Memory B cell (primary cell): Measurements from ENCODE around the gene GPC6.

Experiments used
- ATAC-seq: fragments of 150-1000 bp; cut with Tn5 transposase; 2 replicates; pipeline ENCODE4 v1.10.0; 2021; ENCODE audit warnings: low read depth, mild to moderate bottlenecking, moderate library complexity
- DNase-seq, 2 donors: peaks; one replicate each; pipeline ENCODE4 v3.0.0; 2022; ENCODE audit warnings: low spot score in 2 of 2
- H3K27ac Mint-ChIP-seq: one replicate; pipeline ENCODE4 v1.8.0; 2022; ENCODE audit warnings: mild to moderate bottlenecking, moderate library complexity, mixed read lengths
- H3K27me3 Mint-ChIP-seq: one replicate; pipeline ENCODE4 v1.8.0; 2022; ENCODE audit warnings: mixed read lengths
- H3K36me3 Mint-ChIP-seq: one replicate; pipeline ENCODE4 v1.8.0; 2022; ENCODE audit warnings: mild to moderate bottlenecking, mixed read lengths
- H3K4me1 Mint-ChIP-seq: one replicate; pipeline ENCODE4 v1.8.0; 2022; ENCODE audit warnings: mixed read lengths
- H3K4me3 Mint-ChIP-seq: one replicate; pipeline ENCODE4 v1.8.0; 2022; ENCODE audit warnings: mild to moderate bottlenecking, moderate library complexity, mixed read lengths
- H3K9me3 Mint-ChIP-seq: one replicate; pipeline ENCODE4 v1.8.0; 2022; ENCODE audit warnings: mixed read lengths

The GPC6 gene

GRCh38 chr13:94309997-94310855 lies 1083.6 kb downstream of the GPC6 start:
- no peak overlapping the region for H3K27ac Mint-ChIP-seq
- no peaks in the 10 kb centered on the region for H3K4me1 Mint-ChIP-seq
- no peaks in the 10 kb centered on the region for H3K27me3 Mint-ChIP-seq
- DNase-seq (no peak), ATAC-seq (no peak)
- H3K9me3 Mint-ChIP-seq, result no peaks in the 10 kb centered on the region
- no peaks in the 10 kb centered on the region for H3K36me3 Mint-ChIP-seq
- no peak overlapping the region for H3K4me3 Mint-ChIP-seq

DNA sequence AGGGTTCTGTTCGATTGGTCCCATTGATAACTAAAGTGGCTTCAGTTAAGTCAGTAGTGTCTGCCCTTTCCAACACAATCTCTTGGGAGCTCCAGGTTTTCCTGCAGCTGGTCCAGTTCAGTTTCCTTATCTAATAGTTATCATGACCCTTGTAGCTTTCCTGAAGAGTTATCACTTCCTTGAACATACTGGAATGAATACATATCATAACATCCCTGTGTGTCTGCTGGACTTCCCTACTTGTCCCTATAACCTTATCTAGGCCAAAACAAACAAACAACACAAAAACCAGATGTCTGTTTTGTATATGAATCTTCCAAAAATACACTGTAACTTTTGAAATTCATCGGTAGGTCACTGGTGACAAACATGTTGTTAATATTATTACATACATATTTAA lies 1085.3 kb downstream of the GPC6 start:
- no peak for DNase-seq
- Mint-ChIP-seq H3K9me3 (no peaks in the 10 kb centered on the region), H3K4me1 (no peaks in the 10 kb centered on the region), H3K36me3 (no peaks in the 10 kb centered on the region), H3K4me3 (no peak overlapping the region), H3K27ac (no peak overlapping the region), H3K27me3 (no peaks in the 10 kb centered on the region)
- no peak for ATAC-seq

DNA sequence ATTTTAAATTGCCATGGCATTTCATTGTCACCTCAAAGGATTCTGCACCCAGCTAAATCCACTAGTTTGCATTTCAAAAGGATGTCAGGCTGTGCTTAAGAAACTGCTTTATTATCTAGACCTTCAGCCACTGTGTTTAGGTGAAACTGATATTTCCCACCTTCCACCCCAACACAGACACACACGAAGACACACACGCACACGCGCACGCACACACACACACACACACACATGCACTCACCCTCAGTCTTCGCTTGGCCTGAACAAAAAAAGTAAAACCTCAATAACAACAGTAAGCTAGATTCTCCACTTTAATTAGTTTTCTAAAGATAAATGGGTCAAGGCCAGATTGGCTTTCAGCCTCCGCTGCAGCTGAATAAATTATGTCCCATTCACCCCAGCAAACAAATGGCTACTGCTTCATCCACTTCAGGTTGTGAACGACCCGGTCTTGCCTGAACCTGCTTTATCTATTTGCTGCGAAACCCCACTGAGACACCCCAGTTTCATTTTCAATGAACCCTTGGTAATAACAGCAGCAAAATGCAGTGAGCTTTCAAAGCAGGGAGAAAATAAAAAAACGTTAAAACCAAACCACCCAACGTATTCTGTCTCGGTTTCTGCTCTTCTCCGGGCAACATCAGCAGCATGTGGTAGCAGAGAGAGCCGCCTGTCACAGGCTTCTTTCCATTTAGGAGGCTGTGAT lies 1086.1 kb downstream of the GPC6 start:
- DNase-seq, result no peak
- Mint-ChIP-seq H3K36me3 (no peaks in the 10 kb centered on the region), H3K27ac (no peak overlapping the region), H3K4me3 (peak overlapping the region; percentile 19), H3K27me3 (no peaks in the 10 kb centered on the region), H3K9me3 (no peaks in the 10 kb centered on the region), H3K4me1 (no peaks in the 10 kb centered on the region)
- no peak for ATAC-seq

GRCh38 chr13:94313321-94313910 lies 1086.8 kb downstream of the GPC6 start:
- Mint-ChIP-seq H3K4me3 (no peak overlapping the region), H3K4me1 (no peaks in the 10 kb centered on the region), H3K27me3 (no peaks in the 10 kb centered on the region), H3K27ac (no peak overlapping the region), H3K9me3 (no peaks in the 10 kb centered on the region), H3K36me3 (no peaks in the 10 kb centered on the region)
- DNase-seq (no peak), ATAC-seq (no peak)

DNA sequence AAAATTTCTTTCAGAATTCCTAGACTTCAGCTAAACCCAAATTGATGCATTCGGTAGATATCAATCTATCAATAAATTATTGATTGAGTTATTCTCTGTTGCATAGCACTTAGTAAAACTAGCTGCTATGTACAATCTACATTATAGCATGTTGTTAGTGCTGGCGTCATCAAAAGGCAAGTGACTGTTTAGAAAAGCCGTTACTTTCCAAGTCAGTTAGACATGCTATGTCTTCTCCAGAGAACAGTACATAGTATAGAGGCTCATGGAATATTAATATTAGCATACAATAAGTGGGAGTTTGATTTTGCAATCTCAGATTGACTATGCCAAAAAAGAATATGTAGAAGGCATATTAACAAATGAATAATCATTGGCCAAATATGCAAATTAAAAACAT lies 1087.3 kb downstream of the GPC6 start:
- no peak overlapping the region for H3K27ac Mint-ChIP-seq
- DNase-seq (no peak), ATAC-seq (no peak)
- H3K4me3 Mint-ChIP-seq, result no peak overlapping the region
- H3K4me1 Mint-ChIP-seq, result no peaks in the 10 kb centered on the region
- no peaks in the 10 kb centered on the region for H3K27me3 Mint-ChIP-seq
- H3K36me3 Mint-ChIP-seq, result no peaks in the 10 kb centered on the region
- no peaks in the 10 kb centered on the region for H3K9me3 Mint-ChIP-seq

DNA sequence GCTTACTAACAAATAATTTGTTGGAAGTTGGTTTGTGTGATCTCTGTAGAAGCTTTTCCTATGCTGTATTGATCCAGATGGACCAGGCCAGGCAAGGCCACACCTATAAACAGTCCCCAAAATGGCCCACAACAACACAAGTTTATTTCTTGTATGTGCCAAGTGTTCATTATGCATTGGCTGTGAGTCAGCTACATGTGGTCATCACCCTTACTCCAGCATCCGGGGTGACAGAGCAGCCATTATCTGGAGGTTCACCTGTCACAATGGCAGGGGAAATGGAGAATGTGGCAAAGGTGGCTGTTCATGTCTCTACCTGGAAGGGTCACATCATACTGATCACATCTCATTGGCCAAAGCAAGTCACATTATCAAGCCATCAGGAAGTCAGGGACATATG lies 1088.6 kb downstream of the GPC6 start:
- Mint-ChIP-seq H3K4me1 (no peaks in the 10 kb centered on the region), H3K27ac (no peak overlapping the region), H3K9me3 (no peaks in the 10 kb centered on the region), H3K36me3 (no peaks in the 10 kb centered on the region), H3K4me3 (no peak overlapping the region), H3K27me3 (no peaks in the 10 kb centered on the region)
- ATAC-seq, result no peak
- no peak for DNase-seq

DNA sequence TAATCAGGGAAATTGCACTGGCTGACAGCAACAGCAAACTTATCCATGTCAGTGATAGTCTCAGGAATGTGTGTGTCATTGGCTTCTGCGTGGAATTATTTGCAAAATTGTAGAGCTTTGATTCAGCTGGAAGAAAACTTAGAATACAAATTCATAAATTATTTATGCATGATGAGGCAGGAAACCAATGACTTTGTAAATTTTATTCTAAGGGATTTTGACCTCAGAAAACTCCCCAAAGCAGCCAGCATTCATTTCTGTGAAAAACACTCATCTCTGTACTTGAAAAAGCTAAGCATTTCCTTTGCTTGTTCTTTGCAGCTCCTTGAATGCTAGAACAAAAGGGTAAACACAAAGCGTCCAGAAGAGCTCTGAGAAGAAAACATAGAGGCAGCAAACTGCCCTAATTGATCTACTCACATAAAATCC lies 1090.5 kb downstream of the GPC6 start:
- no peaks in the 10 kb centered on the region for H3K27me3 Mint-ChIP-seq
- H3K36me3 Mint-ChIP-seq, result no peaks in the 10 kb centered on the region
- H3K4me3 Mint-ChIP-seq, result peak overlapping the region; percentile 25
- H3K4me1 Mint-ChIP-seq, result no peaks in the 10 kb centered on the region
- no peak overlapping the region for H3K27ac Mint-ChIP-seq
- DNase-seq (no peak), ATAC-seq (no peak)
- peaks cover 1% of the 10 kb centered on the region for H3K9me3 Mint-ChIP-seq

DNA sequence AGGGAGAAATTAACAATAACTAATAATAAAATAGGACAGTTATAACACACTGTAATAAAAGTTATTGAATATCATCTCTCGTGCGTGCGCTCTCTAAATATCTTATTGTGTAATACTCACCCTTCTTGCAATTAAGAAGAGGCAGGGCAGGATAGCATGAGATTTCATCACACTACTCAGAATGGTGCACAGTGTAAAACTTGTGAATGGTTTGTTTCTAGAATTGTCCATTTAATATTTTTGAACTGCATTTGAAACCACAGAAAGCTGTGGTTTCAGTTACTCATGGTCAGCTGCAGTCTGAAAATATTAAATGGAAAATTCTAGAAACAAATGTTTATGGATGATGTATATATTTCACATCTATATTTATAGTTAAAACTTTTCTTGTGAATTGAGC lies 1091.8 kb downstream of the GPC6 start:
- no peak overlapping the region for H3K27ac Mint-ChIP-seq
- H3K9me3 Mint-ChIP-seq, result peaks cover 1% of the 10 kb centered on the region
- DNase-seq (no peak), ATAC-seq (no peak)
- H3K4me1 Mint-ChIP-seq, result no peaks in the 10 kb centered on the region
- no peaks in the 10 kb centered on the region for H3K27me3 Mint-ChIP-seq
- no peaks in the 10 kb centered on the region for H3K36me3 Mint-ChIP-seq
- no peak overlapping the region for H3K4me3 Mint-ChIP-seq

DNA sequence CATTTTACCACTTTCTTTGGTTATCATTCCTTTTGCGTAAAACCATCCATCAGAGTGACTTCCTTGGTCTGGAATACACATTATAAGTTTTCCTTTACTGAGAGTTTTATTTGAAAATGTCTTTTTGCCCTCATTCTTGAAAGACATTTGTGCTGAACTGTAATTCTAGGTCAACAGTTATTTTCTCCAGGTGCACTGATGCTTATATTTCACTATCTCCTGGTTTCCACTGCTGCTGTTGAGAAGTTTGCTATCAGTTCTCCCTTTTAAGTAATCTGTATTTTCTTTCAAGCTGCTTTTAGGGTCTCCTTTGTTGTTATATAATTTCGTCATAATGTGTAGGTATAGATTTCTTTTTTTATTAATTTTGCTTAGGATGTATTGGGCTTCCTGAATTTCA lies 1092.9 kb downstream of the GPC6 start:
- Mint-ChIP-seq H3K27ac (no peak overlapping the region), H3K4me1 (peaks cover 4% of the 10 kb centered on the region), H3K4me3 (no peak overlapping the region), H3K27me3 (no peaks in the 10 kb centered on the region), H3K36me3 (no peaks in the 10 kb centered on the region), H3K9me3 (peaks cover 1% of the 10 kb centered on the region)
- DNase-seq (no peak), ATAC-seq (no peak)

DNA sequence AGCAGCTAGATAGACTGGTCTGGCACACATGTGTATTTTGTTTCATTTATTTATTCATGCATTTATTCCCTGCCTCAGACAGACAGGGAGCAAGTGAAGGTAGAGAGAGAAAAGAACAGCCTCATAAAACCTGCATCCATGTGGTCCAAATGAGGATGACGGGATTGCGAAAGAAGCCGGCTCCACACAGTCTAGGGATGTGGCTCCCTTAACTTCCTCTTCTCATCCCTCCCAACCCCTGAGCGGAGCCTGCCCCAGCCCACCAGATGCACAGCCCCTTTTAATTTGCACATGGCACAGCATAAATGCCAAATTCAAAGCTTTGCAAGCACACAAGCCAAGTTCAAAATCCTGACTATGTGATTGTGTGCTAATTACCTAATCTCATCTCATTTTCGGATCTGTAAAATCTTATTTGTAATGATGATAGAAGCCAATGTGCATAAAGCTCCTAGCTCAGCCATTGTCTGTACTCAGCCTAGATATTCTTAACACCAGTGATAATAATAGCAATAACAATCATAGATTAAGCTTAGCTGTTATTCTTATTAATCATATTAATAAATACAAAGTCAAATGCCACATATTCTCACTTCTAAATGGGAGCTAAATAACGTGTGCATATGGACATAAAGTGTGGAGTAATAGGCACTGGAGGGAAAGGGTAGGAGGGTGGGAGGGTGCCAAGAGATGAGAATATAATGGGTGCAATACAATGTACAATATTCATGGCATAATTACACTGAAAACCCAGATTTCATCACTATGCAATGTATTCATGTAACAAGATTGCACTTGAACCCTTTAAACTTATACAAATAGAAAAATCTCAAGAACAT lies 1096.5 kb downstream of the GPC6 start:
- Mint-ChIP-seq H3K9me3 (peaks cover 1% of the 10 kb centered on the region), H3K27me3 (no peaks in the 10 kb centered on the region), H3K36me3 (no peaks in the 10 kb centered on the region), H3K4me1 (peaks cover 7% of the 10 kb centered on the region), H3K4me3 (no peak overlapping the region), H3K27ac (no peak overlapping the region)
- no peak for ATAC-seq
- no peak for DNase-seq

DNA sequence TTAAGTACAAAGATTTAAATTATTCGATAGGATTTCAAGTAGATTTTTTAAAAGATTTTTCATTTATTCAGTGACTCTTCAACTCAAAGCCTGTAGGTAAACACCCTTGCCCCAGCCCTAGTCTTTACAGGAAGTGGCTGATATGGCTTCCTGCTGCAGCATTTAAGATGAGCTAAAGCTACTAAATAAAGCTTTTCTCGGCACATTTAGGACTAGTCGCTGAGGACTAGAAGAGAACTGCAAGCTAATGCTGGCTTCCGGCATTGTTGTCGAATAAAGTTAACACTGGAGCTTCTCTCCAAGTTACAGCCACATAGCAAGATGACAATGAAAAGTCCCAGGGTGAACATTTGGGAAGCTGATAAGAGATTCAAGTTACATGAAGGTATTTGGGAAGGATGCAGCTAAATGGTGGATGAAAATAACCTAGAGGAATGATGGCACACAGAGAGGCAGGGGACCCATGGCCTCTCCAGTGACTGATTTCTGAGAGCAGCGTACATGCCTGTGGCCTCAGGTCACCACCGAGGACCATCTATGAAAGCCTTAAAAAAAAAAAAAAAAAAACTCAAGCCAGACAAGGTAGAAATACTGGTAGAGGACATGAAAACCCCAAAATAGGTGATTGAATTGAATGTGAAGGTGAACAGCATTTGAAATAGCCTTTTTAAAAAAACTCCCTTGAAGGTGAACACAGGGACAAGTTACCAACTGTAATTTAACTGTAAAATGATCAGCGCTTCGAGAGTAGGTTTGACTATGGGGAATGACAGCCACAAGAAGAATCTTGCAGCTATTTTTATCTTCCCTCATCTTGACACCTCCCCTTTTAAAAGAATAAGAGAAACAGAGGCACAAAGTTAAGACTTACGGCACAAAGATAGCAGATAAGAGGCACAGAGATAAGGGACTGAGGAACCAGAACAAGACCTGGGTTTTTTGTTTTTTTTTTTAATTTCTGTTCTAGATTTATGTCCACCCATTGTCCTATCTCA lies 1097.5 kb downstream of the GPC6 start:
- peak overlapping the region; percentile 39 for H3K4me3 Mint-ChIP-seq
- H3K36me3 Mint-ChIP-seq, result no peaks in the 10 kb centered on the region
- H3K9me3 Mint-ChIP-seq, result peaks cover 1% of the 10 kb centered on the region
- H3K27me3 Mint-ChIP-seq, result no peaks in the 10 kb centered on the region
- peaks cover 10% of the 10 kb centered on the region for H3K4me1 Mint-ChIP-seq
- DNase-seq (no peak), ATAC-seq (peak; percentile 78)
- peak overlapping the region; percentile 86 for H3K27ac Mint-ChIP-seq

DNA sequence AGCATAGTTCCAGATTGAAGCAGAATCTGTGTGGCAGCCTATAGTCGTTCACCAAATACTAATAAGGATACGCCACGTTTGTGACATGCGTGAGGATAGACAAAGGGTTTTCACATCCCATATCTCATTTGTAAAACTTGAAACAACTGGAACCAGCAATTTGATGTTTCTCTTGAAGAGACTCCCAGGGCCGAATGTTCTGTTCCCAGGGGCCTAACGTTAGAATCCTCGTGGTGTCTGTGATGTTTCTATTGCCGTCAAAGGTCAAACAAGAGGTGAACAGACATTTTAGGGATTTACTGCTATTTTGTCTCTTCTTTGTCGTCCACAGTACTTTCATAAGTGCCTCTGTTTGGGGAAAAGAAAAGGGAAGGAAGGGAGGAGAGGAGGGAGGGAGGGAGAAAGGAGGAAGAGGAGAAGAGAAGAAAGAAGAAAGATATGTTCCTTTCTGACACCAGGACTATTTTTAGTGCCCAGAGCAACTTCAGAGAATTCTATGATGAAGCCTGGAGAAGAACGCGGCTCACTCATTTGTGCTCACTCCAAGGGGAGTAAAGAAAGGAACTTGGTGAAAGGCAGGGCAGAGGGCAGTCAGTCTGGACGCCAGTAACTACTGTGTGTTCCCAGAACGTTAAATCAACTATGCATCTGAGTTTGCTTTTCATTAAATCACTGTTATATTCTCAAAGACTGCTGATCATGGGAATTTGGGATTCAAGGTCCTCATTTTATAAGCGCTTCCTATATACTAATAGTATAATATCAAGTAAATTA lies 1098.3 kb downstream of the GPC6 start:
- peaks cover 10% of the 10 kb centered on the region for H3K4me1 Mint-ChIP-seq
- DNase-seq (no peak), ATAC-seq (no peak)
- peaks cover 1% of the 10 kb centered on the region for H3K9me3 Mint-ChIP-seq
- no peak overlapping the region for H3K4me3 Mint-ChIP-seq
- H3K27ac Mint-ChIP-seq, result no peak overlapping the region
- H3K27me3 Mint-ChIP-seq, result no peaks in the 10 kb centered on the region
- H3K36me3 Mint-ChIP-seq, result no peaks in the 10 kb centered on the region
